Liver (tissue), 10 donors: ENCODE results near the gene CHADL. TPM values are rescaled to one million over a fixed set of nuclear protein-coding genes. Genes with fewer than 3 reads are reported as not detected.
"Not testable (repeated sequence)": the region's sequence is repeated elsewhere in the genome, so short reads cannot be mapped to it uniquely, and the experiment has no call there.

ENCODE experiments used
- DNase-seq: peaks from one replicate; pipeline ENCODE4 v3.0.0-alpha.2; 2017; ENCODE audit warnings: low spot score
- H3K27ac ChIP-seq, 2 donors: one replicate each; pipeline ENCODE4 v1.7.0; 2013; ENCODE audit warnings: inconsistent platforms in 2 of 2, low read length in 2 of 2, control low read depth in 1 of 2, low read depth in 1 of 2, mild to moderate bottlenecking in 1 of 2
- H3K27me3 ChIP-seq, 4 donors: one replicate each; pipeline versions ENCODE4 v1.6.1 to v1.7.0; 2013; ENCODE audit warnings: low read length in 3 of 4, inconsistent platforms in 1 of 4, mild to moderate bottlenecking in 1 of 4, moderate library complexity in 1 of 4; ENCODE audit not compliant: control insufficient read depth in 4 of 4, insufficient read depth in 4 of 4
- H3K36me3 ChIP-seq, 4 donors: one replicate each; pipeline versions ENCODE4 v1.6.1 to v1.7.0; 2013; ENCODE audit warnings: low read length in 3 of 4, mild to moderate bottlenecking in 3 of 4, low read depth in 1 of 4, moderate library complexity in 1 of 4; ENCODE audit not compliant: control insufficient read depth in 4 of 4, insufficient read depth in 3 of 4
- H3K4me1 ChIP-seq, 4 donors: one replicate each; pipeline versions ENCODE4 v1.6.1 to v1.7.0; 2013; ENCODE audit warnings: low read length in 3 of 4, mild to moderate bottlenecking in 3 of 4, moderate library complexity in 1 of 4; ENCODE audit not compliant: control insufficient read depth in 4 of 4, insufficient read depth in 4 of 4
- H3K4me3 ChIP-seq, 3 donors: one replicate each; pipeline versions ENCODE4 v1.6.1 to v1.7.0; 2013; ENCODE audit warnings: low read length in 3 of 3, control low read depth in 1 of 3, low read depth in 1 of 3, mild to moderate bottlenecking in 1 of 3
- H3K9ac ChIP-seq, 2 donors: one replicate each; pipeline ENCODE4 v1.7.0; 2013; ENCODE audit warnings: low read length in 2 of 2, mild to moderate bottlenecking in 2 of 2, moderate library complexity in 2 of 2, control low read depth in 1 of 2, low read depth in 1 of 2
- H3K9me3 ChIP-seq, 4 donors: one replicate each; pipeline versions ENCODE4 v1.6.1 to v1.7.0; 2013; ENCODE audit warnings: low read length in 3 of 4; ENCODE audit not compliant: control insufficient read depth in 4 of 4
- CTCF ChIP-seq: fragments of 150-350 bp; IDR thresholded peaks from 2 replicates; pipeline ENCODE4 v1.5.1; 2017; ENCODE audit warnings: improper control_type of control experiment, low read depth, low read length; ENCODE audit not compliant: missing input control
- EGR1 ChIP-seq, 2 donors: IDR thresholded peaks; 2 replicates each; pipeline ENCODE4 v1.6.1; 2016 to 2018; ENCODE audit warnings: antibody characterized with exemption in 2 of 2, low read depth in 2 of 2
- FOXA1 ChIP-seq: IDR thresholded peaks from 2 replicates; pipeline ENCODE4 v1.6.1; 2016; ENCODE audit warnings: antibody characterized with exemption
- FOXA2 ChIP-seq: IDR thresholded peaks from 2 replicates; pipeline ENCODE4 v1.6.1; 2016; ENCODE audit warnings: antibody characterized with exemption
- GABPA ChIP-seq, 2 donors: IDR thresholded peaks in 1 of 2; conservative IDR thresholded peaks in 1 of 2; 2 replicates each; pipeline ENCODE4 v1.6.1; 2016; ENCODE audit warnings: antibody characterized with exemption in 2 of 2, mild to moderate bottlenecking in 1 of 2, moderate library complexity in 1 of 2
- HNF4A ChIP-seq, 2 donors: conservative IDR thresholded peaks; 2 replicates each; pipeline ENCODE4 v1.6.1; 2016; ENCODE audit warnings: antibody characterized with exemption in 2 of 2, mild to moderate bottlenecking in 2 of 2
- HNF4G ChIP-seq: IDR thresholded peaks from 2 replicates; pipeline ENCODE4 v1.6.1; 2016; ENCODE audit warnings: antibody characterized with exemption
- JUND ChIP-seq, 2 donors: IDR thresholded peaks; 2 replicates each; pipeline ENCODE4 v1.6.1; 2016; ENCODE audit warnings: antibody characterized with exemption in 2 of 2
- NR2F2 ChIP-seq: IDR thresholded peaks from 2 replicates; pipeline ENCODE4 v1.6.1; 2016; ENCODE audit warnings: antibody characterized with exemption
- RAD21 ChIP-seq, 2 donors: IDR thresholded peaks; 2 replicates each; pipeline ENCODE4 v1.6.1; 2016; ENCODE audit warnings: antibody characterized with exemption in 2 of 2, mild to moderate bottlenecking in 2 of 2
- RXRA ChIP-seq, 2 donors: IDR thresholded peaks; 2 replicates each; pipeline ENCODE4 v1.6.1; 2017 to 2018; ENCODE audit warnings: antibody characterized with exemption in 2 of 2, mild to moderate bottlenecking in 1 of 2
- SP1 ChIP-seq: IDR thresholded peaks from 2 replicates; pipeline ENCODE4 v1.6.1; 2018; ENCODE audit warnings: antibody characterized with exemption, mild to moderate bottlenecking
- TAF1 ChIP-seq: conservative IDR thresholded peaks from 2 replicates; pipeline ENCODE4 v1.6.1; 2016; ENCODE audit warnings: antibody characterized with exemption, mild to moderate bottlenecking
- YY1 ChIP-seq: IDR thresholded peaks from 2 replicates; pipeline ENCODE4 v1.6.1; 2016; ENCODE audit warnings: antibody characterized with exemption, mild to moderate bottlenecking
- WGBS: extraction: QIAGEN DNeasy Blood & Tissue Kit; methylation state at CpG from one replicate; pipeline ENCODE4 v1.1.7; 2013; 5-methylcytosine and 5-hydroxymethylcytosine counted together
- polyA plus RNA-seq, 2 donors: library from polyadenylated mRNA; stranded (reverse) in 1 of 2; unstranded in 1 of 2; fragments of 200-250 nt in 1 of 2; fragments of >200 nt in 1 of 2; fragmentation: Nextera tagmentation in 1 of 2; extraction: Ambion mirVana in 1 of 2; gene quantifications; one replicate each; pipeline versions ENCODE4 v1.2.1 to v1.2.3, GENCODE V29; 2013 to 2015
- small RNA-seq: library from RNA; depleted of rRNA; stranded (forward); fragments of <200 nt; gene quantifications from one replicate; pipeline ENCODE3, GENCODE V24; 2014
- total RNA-seq, 2 donors: library from RNA; depleted of rRNA; stranded (reverse); fragments of >200 nt; gene quantifications; one replicate each; pipeline ENCODE4 v1.2.3, GENCODE V29; 2014
- TF ChIP-seq, protein P1 (sequence below): IDR thresholded peaks from 2 replicates; pipeline ENCODE4 v1.6.1; 2016; ENCODE audit warnings: antibody characterized with exemption
- TF ChIP-seq, protein P2 (sequence below): IDR thresholded peaks from 2 replicates; pipeline ENCODE4 v1.6.1; 2016; ENCODE audit warnings: antibody characterized with exemption
- TF ChIP-seq, protein P3 (sequence below): IDR thresholded peaks from 2 replicates; pipeline ENCODE4 v1.6.1; 2016; ENCODE audit warnings: antibody characterized with exemption, mild to moderate bottlenecking
- TF ChIP-seq, protein P4 (sequence below): IDR thresholded peaks from 2 replicates; pipeline ENCODE4 v1.6.1; 2016; ENCODE audit warnings: antibody characterized with exemption
- donor health status: healthy.
- donor health status: healthy.
- donor health status: healthy.
- donor health status: healthy.
- donor health status: healthy.

CHADL gene
- total and polyA plus RNA-seq, 4 donors = 0.51 to 1.0 (median 0.62) TPM

DNA sequence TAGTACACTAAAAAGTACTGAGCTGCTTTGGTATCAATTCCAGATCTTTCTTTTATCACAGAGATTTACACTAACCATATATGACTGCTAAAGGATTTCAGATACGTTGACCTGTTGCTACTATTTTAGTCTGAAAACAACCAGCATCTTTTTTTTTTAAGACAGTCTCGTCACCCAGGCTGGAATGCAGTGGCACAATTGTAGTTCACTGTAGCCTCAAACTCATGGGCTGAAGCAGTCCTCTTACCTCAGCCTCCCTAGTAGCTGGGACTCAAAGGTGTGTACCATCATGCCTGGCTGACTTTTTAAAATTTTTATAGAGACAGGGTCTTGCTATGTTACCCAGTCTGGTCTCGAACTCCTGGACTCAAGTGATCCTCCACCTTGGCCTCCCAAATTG is 59.8 kb downstream of the CHADL start:
- WGBS = 89% methylated on average over 3 of the region's 3 CpGs
- TF ChIP-seq, protein P1, sequence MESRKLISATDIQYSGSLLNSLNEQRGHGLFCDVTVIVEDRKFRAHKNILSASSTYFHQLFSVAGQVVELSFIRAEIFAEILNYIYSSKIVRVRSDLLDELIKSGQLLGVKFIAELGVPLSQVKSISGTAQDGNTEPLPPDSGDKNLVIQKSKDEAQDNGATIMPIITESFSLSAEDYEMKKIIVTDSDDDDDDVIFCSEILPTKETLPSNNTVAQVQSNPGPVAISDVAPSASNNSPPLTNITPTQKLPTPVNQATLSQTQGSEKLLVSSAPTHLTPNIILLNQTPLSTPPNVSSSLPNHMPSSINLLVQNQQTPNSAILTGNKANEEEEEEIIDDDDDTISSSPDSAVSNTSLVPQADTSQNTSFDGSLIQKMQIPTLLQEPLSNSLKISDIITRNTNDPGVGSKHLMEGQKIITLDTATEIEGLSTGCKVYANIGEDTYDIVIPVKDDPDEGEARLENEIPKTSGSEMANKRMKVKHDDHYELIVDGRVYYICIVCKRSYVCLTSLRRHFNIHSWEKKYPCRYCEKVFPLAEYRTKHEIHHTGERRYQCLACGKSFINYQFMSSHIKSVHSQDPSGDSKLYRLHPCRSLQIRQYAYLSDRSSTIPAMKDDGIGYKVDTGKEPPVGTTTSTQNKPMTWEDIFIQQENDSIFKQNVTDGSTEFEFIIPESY = no peak
- TF ChIP-seq GABPA (IDR thresholded peaks at IDR 0.05 in 1 of 2, conservative IDR thresholded peaks at IDR 0.05 in 1 of 2) (no peak), HNF4G (no peak), JUND (IDR thresholded peaks at IDR 0.05) (no peak), RAD21 (IDR thresholded peaks at IDR 0.05) (no peak), FOXA2 (no peak), YY1 (no peak), CTCF (no peak), HNF4A (conservative IDR thresholded peaks at IDR 0.05) (no peak), RXRA (IDR thresholded peaks at IDR 0.05) (no peak), NR2F2 (no peak), TAF1 (no peak), FOXA1 (no peak), SP1 (no peak), EGR1 (IDR thresholded peaks at IDR 0.05; ENCODE audit: low read depth in 2 of 2) (no peak)
- TF ChIP-seq, protein P2, sequence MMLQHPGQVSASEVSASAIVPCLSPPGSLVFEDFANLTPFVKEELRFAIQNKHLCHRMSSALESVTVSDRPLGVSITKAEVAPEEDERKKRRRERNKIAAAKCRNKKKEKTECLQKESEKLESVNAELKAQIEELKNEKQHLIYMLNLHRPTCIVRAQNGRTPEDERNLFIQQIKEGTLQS = no peak
- TF ChIP-seq, protein P3, sequence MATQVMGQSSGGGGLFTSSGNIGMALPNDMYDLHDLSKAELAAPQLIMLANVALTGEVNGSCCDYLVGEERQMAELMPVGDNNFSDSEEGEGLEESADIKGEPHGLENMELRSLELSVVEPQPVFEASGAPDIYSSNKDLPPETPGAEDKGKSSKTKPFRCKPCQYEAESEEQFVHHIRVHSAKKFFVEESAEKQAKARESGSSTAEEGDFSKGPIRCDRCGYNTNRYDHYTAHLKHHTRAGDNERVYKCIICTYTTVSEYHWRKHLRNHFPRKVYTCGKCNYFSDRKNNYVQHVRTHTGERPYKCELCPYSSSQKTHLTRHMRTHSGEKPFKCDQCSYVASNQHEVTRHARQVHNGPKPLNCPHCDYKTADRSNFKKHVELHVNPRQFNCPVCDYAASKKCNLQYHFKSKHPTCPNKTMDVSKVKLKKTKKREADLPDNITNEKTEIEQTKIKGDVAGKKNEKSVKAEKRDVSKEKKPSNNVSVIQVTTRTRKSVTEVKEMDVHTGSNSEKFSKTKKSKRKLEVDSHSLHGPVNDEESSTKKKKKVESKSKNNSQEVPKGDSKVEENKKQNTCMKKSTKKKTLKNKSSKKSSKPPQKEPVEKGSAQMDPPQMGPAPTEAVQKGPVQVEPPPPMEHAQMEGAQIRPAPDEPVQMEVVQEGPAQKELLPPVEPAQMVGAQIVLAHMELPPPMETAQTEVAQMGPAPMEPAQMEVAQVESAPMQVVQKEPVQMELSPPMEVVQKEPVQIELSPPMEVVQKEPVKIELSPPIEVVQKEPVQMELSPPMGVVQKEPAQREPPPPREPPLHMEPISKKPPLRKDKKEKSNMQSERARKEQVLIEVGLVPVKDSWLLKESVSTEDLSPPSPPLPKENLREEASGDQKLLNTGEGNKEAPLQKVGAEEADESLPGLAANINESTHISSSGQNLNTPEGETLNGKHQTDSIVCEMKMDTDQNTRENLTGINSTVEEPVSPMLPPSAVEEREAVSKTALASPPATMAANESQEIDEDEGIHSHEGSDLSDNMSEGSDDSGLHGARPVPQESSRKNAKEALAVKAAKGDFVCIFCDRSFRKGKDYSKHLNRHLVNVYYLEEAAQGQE = no peak
- TF ChIP-seq, protein P4, sequence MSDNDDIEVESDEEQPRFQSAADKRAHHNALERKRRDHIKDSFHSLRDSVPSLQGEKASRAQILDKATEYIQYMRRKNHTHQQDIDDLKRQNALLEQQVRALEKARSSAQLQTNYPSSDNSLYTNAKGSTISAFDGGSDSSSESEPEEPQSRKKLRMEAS = no peak
- Histone ChIP-seq H3K27me3 (no peaks in the 10 kb centered on the region), H3K27ac (no peak overlapping the region), H3K4me1 (no peaks in the 10 kb centered on the region), H3K9me3 (no peaks in the 10 kb centered on the region), H3K9ac (no peak overlapping the region), H3K4me3 (no peak overlapping the region), H3K36me3 (peaks cover 18 to 34% (median 30%) of the 10 kb centered on the region in 4 donors)
- no peak for DNase-seq

DNA sequence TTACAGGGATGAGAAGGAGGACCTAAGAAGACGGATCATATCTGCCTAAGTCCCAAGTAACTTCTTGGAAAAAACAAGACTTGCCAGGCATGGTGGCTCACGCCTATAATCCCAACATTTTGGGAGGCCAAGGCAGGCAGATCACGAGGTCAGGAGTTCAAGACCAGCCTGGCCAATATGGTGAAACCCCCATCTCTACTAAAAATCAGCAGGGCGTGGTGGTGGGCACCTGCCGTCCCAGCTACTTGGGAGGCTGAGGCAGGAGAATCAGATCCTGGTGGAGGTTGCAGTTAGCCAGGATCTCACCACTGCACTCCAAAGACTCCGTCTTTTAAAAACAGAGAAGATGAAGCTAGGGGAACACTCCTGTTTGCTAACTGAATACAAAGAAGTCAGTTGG is 60.4 kb downstream of the CHADL start:
- not testable (repeated sequence) for H3K27me3 ChIP-seq, H3K27ac ChIP-seq, DNase-seq, H3K4me3 ChIP-seq, H3K4me1 ChIP-seq, H3K9ac ChIP-seq, H3K9me3 ChIP-seq
- peaks cover 22 to 39% (median 35%) of the 10 kb centered on the region in 4 donors for H3K36me3 ChIP-seq
- 97% methylated on average over 6 of the region's 6 CpGs for WGBS

Small RNA genes lying within 50 kb of the gene (small RNA-seq; reads per million reads assigned to genes)
- gene MIR6889 = not detected

Other genes starting within 250 kb of the CHADL start
- gene EP300, start 148.3 kb downstream of the CHADL start, total RNA-seq = 10 to 100 TPM; 52.6 to 95.5 TPM
- gene EP300, start 148.3 kb downstream of the CHADL start, polyA plus RNA-seq = 10 to 100 TPM in 1 of 2 donors, 1 to 10 TPM in 1; 6.9 to 11.1 TPM
- 10 to 100 TPM; 11.9 to 17.4 TPM for gene L3MBTL2, start 35.6 kb downstream of the CHADL start, total RNA-seq
- gene L3MBTL2, start 35.6 kb downstream of the CHADL start, polyA plus RNA-seq = 10 to 100 TPM in 1 of 2 donors, 1 to 10 TPM in 1; 8.7 to 12.7 TPM
- gene RANGAP1, start 45.3 kb upstream of the CHADL start, total RNA-seq = 10 to 100 TPM; 29.4 to 40.3 TPM
- 10 to 100 TPM; 12.0 to 37.2 TPM for gene RANGAP1, start 45.3 kb upstream of the CHADL start, polyA plus RNA-seq
- 10 to 100 TPM; 22.0 to 50.2 TPM for gene ZC3H7B, start 60.6 kb upstream of the CHADL start, total RNA-seq
- 10 to 100 TPM in 1 of 2 donors, 1 to 10 TPM in 1; 6.6 to 30.2 TPM for gene ZC3H7B, start 60.6 kb upstream of the CHADL start, polyA plus RNA-seq
- 10 to 100 TPM in 1 of 2 donors, 1 to 10 TPM in 1; 8.8 to 16.2 TPM for gene TEF, start 141.0 kb upstream of the CHADL start, total RNA-seq
- gene TEF, start 141.0 kb upstream of the CHADL start, polyA plus RNA-seq = 10 to 100 TPM in 1 of 2 donors, 1 to 10 TPM in 1; 5.7 to 11.6 TPM
- 10 to 100 TPM; 11.6 to 17.1 TPM for gene TOB2, start 205.9 kb upstream of the CHADL start, total RNA-seq
- gene TOB2, start 205.9 kb upstream of the CHADL start, polyA plus RNA-seq = 10 to 100 TPM in 1 of 2 donors, 1 to 10 TPM in 1; 9.8 to 12.9 TPM
- gene PHF5A, start 227.8 kb upstream of the CHADL start, total RNA-seq = 10 to 100 TPM; 27.3 to 31.7 TPM
- gene PHF5A, start 227.8 kb upstream of the CHADL start, polyA plus RNA-seq = 10 to 100 TPM; 15.8 to 19.1 TPM
- gene ACO2, start 228.2 kb upstream of the CHADL start, total RNA-seq = 10 to 100 TPM; 62.8 to 75.1 TPM
- 10 to 100 TPM; 45.3 to 76.1 TPM for gene ACO2, start 228.2 kb upstream of the CHADL start, polyA plus RNA-seq